HepG2 (cell line): Measurements from ENCODE around the gene CLPTM1. TPM values are rescaled to one million over a fixed set of nuclear protein-coding genes. Genes with fewer than 3 reads are reported as not detected.

Experiments used
- CTCF ChIP-seq: sonication (generic); formaldehyde crosslinking; IDR thresholded peaks from 2 replicates; pipeline ENCODE4 v1.5.0; 2020; ENCODE audit warnings: mild to moderate bottlenecking, missing genetic modification reagents, moderate library complexity
- MAX ChIP-seq: IDR thresholded peaks from 2 replicates; pipeline ENCODE4 v1.6.1; 2012; ENCODE audit warnings: inconsistent platforms
- NFIB ChIP-seq: sonication (generic); formaldehyde crosslinking; IDR thresholded peaks from 2 replicates; pipeline ENCODE4 v1.9.0; 2021; ENCODE audit warnings: missing genetic modification reagents, mild to moderate bottlenecking, borderline replicate concordance
- RAD21 ChIP-seq: fragments of 450-650 bp; formaldehyde crosslinking; IDR thresholded peaks from 2 replicates; pipeline ENCODE4 v1.5.0; 2020; ENCODE audit warnings: mild to moderate bottlenecking
- SMC3 ChIP-seq: IDR thresholded peaks from 2 replicates; pipeline ENCODE4 v1.6.1; 2011; ENCODE audit warnings: low read length, improper control_type of control experiment
- TBX2 ChIP-seq: sonication (generic); formaldehyde crosslinking; IDR thresholded peaks from 2 replicates; pipeline ENCODE4 v1.5.0; 2020; ENCODE audit warnings: missing genetic modification reagents, mild to moderate bottlenecking, borderline replicate concordance
- TRIM24 ChIP-seq: sonication (generic); formaldehyde crosslinking; IDR thresholded peaks from 2 replicates; pipeline ENCODE4 v1.8.0; 2022; ENCODE audit warnings: mild to moderate bottlenecking, missing genetic modification reagents
- XRCC5 ChIP-seq: fragments of 200-400 bp; formaldehyde crosslinking; optimal IDR thresholded peaks from 2 replicates; pipeline ENCODE3; 2017; ENCODE audit warnings: mild to moderate bottlenecking, low read length
- ZBTB4 ChIP-seq: sonication (generic); formaldehyde crosslinking; IDR thresholded peaks from 2 replicates; pipeline ENCODE4 v1.4.0; 2020; ENCODE audit warnings: missing genetic modification reagents, mild to moderate bottlenecking, borderline replicate concordance
- ZNF30 ChIP-seq: sonication (generic); formaldehyde crosslinking; IDR thresholded peaks from 2 replicates; pipeline ENCODE4 v1.5.0; 2020; ENCODE audit warnings: mild to moderate bottlenecking, missing genetic modification reagents
- ZNF556 ChIP-seq: sonication (generic); formaldehyde crosslinking; IDR thresholded peaks from 2 replicates; pipeline ENCODE4 v1.4.0; 2020; ENCODE audit warnings: mild to moderate bottlenecking, missing genetic modification reagents, borderline replicate concordance
- ZNF7 ChIP-seq: IDR thresholded peaks from 2 replicates; pipeline ENCODE4 v1.6.1; 2016; ENCODE audit warnings: missing biosample characterization, missing genetic modification reagents
- ZNF768 ChIP-seq: sonication (generic); formaldehyde crosslinking; IDR thresholded peaks from 2 replicates; pipeline ENCODE4 v1.4.0; 2020; ENCODE audit warnings: missing genetic modification reagents
- polyA plus RNA-seq, 8 experiments: library from polyadenylated mRNA; depleted of rRNA in 3 of 8; stranded (reverse) in 7 of 8; unstranded in 1 of 8; fragments of >200 nt; fragmentation: Illumina TruSeq in 4 of 8; extraction: Trizol in 4 of 8; gene quantifications; 2 replicates each; pipeline versions ENCODE4 v1.2.1 to v1.2.3, GENCODE V29; 2011 to 2016; ENCODE audit warnings: low read depth in 4 of 8, missing spikeins in 1 of 8, mixed read lengths in 1 of 8; ENCODE audit not compliant: insufficient read depth in 1 of 8
- total RNA-seq, 5 experiments: library from RNA; depleted of rRNA; stranded (reverse); fragments of >200 nt; fragmentation: Illumina TruSeq; extraction: Trizol; gene quantifications; 2 replicates each; pipeline ENCODE4 v1.2.3, GENCODE V29; 2016; ENCODE audit warnings: low read depth in 1 of 5
- TF ChIP-seq, protein P1 (sequence below): sonication (generic); formaldehyde crosslinking; IDR thresholded peaks from 2 replicates; pipeline ENCODE4 v1.4.0; 2020; ENCODE audit warnings: missing genetic modification reagents, mild to moderate bottlenecking, borderline replicate concordance
- TF ChIP-seq, protein P2 (sequence below): sonication (generic); formaldehyde crosslinking; IDR thresholded peaks from 2 replicates; pipeline ENCODE4 v1.5.1; 2020; ENCODE audit warnings: mild to moderate bottlenecking, missing genetic modification reagents, borderline replicate concordance
- TF ChIP-seq, protein P3 (sequence below): sonication (generic); formaldehyde crosslinking; conservative IDR thresholded peaks from 2 replicates; pipeline ENCODE4 v1.4.0; 2020; ENCODE audit warnings: missing genetic modification reagents
- TF ChIP-seq, protein P4 (sequence below): fragments of 450-650 bp; IDR thresholded peaks from 2 replicates; pipeline ENCODE4 v1.6.1; 2016

The CLPTM1 gene
- total and polyA plus RNA-seq, 2 of the 13 experiments (the other 11 are each of a cell fraction or from before 2014, with no cell fraction given), result 34.9 to 42.8 TPM

DNA sequence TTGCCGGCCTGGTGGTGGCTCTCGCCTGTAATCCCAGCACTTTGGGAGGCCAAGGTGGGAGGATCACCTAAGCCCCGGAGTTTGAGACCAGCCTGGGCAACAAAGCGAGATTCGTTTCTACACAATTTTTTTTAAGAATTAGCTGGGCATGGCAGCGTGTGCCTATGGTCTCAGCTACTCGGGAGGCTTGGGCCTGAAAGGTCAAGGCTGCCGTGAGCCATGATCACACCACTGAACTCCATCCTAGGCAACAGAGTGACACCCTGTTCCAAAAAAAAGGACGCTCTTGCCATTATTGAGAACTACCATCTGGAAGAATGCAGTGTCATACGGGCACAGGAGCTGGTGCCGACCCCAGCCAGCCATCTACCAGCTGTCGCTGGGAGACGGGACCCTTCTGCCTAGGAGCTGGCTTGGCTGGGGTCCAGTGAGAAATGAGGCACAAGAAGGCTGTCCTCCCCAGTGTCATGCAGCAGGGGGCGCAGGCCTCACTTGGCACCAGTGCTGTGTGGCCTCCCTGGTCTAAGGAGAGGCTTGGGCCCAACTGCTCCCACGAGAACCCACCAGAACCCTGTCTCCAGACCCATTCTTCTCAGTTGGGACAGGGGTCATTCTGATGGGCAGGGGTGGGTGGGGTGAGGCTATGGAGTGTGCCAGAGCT lies 33.8 kb downstream of the CLPTM1 start (continued):
- TF ChIP-seq ZBTB4 (CRISPR knock-in tag) (no peak), ZNF556 (CRISPR knock-in tag) (no peak), ZNF30 (no peak), SMC3 (peak; percentile 42; the same call in 1 of the 2 replicates), TRIM24 (no peak), ZNF768 (CRISPR knock-in tag) (0 out of 2 replicates have a peak, but pooled peaks have one; percentile 19), ZNF7 (CRISPR knock-in tag) (no peak), XRCC5 (peak; percentile 36), CTCF (peak; percentile 83), RAD21 (CRISPR knock-in tag) (peak; percentile 58; the same call in 1 of the 2 replicates), NFIB (no peak), MAX (peak; percentile 15; the same call in 1 of the 2 replicates), TBX2 (CRISPR knock-in tag) (peak; percentile 16; the same call in 1 of the 2 replicates)
- TF ChIP-seq, protein P1, sequence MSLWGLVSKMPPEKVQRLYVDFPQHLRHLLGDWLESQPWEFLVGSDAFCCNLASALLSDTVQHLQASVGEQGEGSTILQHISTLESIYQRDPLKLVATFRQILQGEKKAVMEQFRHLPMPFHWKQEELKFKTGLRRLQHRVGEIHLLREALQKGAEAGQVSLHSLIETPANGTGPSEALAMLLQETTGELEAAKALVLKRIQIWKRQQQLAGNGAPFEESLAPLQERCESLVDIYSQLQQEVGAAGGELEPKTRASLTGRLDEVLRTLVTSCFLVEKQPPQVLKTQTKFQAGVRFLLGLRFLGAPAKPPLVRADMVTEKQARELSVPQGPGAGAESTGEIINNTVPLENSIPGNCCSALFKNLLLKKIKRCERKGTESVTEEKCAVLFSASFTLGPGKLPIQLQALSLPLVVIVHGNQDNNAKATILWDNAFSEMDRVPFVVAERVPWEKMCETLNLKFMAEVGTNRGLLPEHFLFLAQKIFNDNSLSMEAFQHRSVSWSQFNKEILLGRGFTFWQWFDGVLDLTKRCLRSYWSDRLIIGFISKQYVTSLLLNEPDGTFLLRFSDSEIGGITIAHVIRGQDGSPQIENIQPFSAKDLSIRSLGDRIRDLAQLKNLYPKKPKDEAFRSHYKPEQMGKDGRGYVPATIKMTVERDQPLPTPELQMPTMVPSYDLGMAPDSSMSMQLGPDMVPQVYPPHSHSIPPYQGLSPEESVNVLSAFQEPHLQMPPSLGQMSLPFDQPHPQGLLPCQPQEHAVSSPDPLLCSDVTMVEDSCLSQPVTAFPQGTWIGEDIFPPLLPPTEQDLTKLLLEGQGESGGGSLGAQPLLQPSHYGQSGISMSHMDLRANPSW (CRISPR knock-in tag), result no peak
- TF ChIP-seq, protein P2, sequence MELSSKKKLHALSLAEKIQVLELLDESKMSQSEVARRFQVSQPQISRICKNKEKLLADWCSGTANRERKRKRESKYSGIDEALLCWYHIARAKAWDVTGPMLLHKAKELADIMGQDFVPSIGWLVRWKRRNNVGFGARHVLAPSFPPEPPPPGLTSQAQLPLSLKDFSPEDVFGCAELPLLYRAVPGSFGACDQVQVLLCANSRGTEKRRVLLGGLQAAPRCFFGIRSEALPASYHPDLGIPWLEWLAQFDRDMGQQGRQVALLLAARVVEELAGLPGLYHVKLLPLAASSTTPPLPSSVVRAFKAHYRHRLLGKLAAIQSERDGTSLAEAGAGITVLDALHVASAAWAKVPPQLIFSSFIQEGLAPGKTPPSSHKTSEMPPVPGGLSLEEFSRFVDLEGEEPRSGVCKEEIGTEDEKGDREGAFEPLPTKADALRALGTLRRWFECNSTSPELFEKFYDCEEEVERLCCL (CRISPR knock-in tag), result no peak
- TF ChIP-seq, protein P3, sequence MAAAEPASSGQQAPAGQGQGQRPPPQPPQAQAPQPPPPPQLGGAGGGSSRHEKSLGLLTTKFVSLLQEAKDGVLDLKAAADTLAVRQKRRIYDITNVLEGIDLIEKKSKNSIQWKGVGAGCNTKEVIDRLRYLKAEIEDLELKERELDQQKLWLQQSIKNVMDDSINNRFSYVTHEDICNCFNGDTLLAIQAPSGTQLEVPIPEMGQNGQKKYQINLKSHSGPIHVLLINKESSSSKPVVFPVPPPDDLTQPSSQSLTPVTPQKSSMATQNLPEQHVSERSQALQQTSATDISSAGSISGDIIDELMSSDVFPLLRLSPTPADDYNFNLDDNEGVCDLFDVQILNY (CRISPR knock-in tag), result no peak
- TF ChIP-seq, protein P4, sequence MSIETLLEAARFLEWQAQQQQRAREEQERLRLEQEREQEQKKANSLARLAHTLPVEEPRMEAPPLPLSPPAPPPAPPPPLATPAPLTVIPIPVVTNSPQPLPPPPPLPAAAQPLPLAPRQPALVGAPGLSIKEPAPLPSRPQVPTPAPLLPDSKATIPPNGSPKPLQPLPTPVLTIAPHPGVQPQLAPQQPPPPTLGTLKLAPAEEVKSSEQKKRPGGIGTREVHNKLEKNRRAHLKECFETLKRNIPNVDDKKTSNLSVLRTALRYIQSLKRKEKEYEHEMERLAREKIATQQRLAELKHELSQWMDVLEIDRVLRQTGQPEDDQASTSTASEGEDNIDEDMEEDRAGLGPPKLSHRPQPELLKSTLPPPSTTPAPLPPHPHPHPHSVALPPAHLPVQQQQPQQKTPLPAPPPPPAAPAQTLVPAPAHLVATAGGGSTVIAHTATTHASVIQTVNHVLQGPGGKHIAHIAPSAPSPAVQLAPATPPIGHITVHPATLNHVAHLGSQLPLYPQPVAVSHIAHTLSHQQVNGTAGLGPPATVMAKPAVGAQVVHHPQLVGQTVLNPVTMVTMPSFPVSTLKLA, result no peak
